LoVo (cell line): ENCODE measurements around the gene RBBP5.

Source experiments
- DNase-seq: peaks from one replicate; pipeline ENCODE4 v3.0.0-alpha.2; 2016; ENCODE audit warnings: low spot score

The RBBP5 gene

GRCh38 chr1:205129447-205130029 lies 7.8 kb upstream of the RBBP5 start:
- DNase-seq, result no peak

GRCh38 chr1:205128050-205128449 lies 6.3 kb upstream of the RBBP5 start:
- no peak for DNase-seq

GRCh38 chr1:205127646-205128045 lies 5.9 kb upstream of the RBBP5 start:
- no peak for DNase-seq

- DNase-seq, result no peak
These were observed 2.9 kb upstream of the RBBP5 start for GRCh38 chr1:205124726-205125125.

GRCh38 chr1:205122489-205122882 lies 708 bp upstream of the RBBP5 start:
- DNase-seq, result no peak

GRCh38 chr1:205118752-205119151 lies 3.0 kb downstream of the RBBP5 start:
- no peak for DNase-seq

- DNase-seq, result no peak
These were observed 10.4 kb downstream of the RBBP5 start for GRCh38 chr1:205111354-205111753.

- no peak for DNase-seq
These were observed 12.1 kb downstream of the RBBP5 start for GRCh38 chr1:205109711-205110110.

GRCh38 chr1:205109269-205109668 lies 12.5 kb downstream of the RBBP5 start:
- no peak for DNase-seq

GRCh38 chr1:205108464-205108863 lies 13.3 kb downstream of the RBBP5 start:
- DNase-seq, result no peak

- DNase-seq, result no peak
These were observed 14.5 kb downstream of the RBBP5 start for GRCh38 chr1:205107327-205107726.

- no peak for DNase-seq
These were observed 19.4 kb downstream of the RBBP5 start for GRCh38 chr1:205102404-205102803.

GRCh38 chr1:205098242-205098641 lies 23.5 kb downstream of the RBBP5 start:
- DNase-seq, result no peak

- no peak for DNase-seq
These were observed 26.4 kb downstream of the RBBP5 start for GRCh38 chr1:205095422-205095821.

- DNase-seq, result no peak
These were observed 30.6 kb downstream of the RBBP5 start for GRCh38 chr1:205091043-205091740.

- DNase-seq, result no peak
These were observed 33.4 kb downstream of the RBBP5 start for GRCh38 chr1:205088341-205088740.

GRCh38 chr1:205084360-205084759 lies 37.4 kb downstream of the RBBP5 start, which contains the start of gene TMEM81:
Gene TMEM81, minus strand, starts transcription at chr1:205084460. Its CDS starts 140 bp downstream, at chr1:205084320.
- DNase-seq, result no peak

GRCh38 chr1:205082431-205082830 lies 39.3 kb downstream of the RBBP5 start:
- no peak for DNase-seq

- DNase-seq, result no peak
These were observed 43.9 kb downstream of the RBBP5 start for GRCh38 chr1:205077934-205078311.

- no peak for DNase-seq
These were observed 44.4 kb downstream of the RBBP5 start for GRCh38 chr1:205077158-205077933.

GRCh38 chr1:205076245-205076761 lies 45.5 kb downstream of the RBBP5 start:
- no peak for DNase-seq

GRCh38 chr1:205075642-205076155 lies 46.1 kb downstream of the RBBP5 start:
- DNase-seq, result no peak

GRCh38 chr1:205074513-205074912 lies 47.3 kb downstream of the RBBP5 start:
- no peak for DNase-seq
